ENCODE measurements around the gene RPIA.

The RPIA gene

GRCh38 chr2:88667219-88667618 is 24.3 kb upstream of the RPIA start:
- no peak for TF ChIP-seq CTCF (IDR thresholded peaks at IDR 0.05; ENCODE audit: control extremely low read depth, extremely low read depth, low read depth, missing control alignments)
- DNase-seq (ENCODE audit: extremely low spot score), result no peak
- CTCF ChIA-PET, result interaction anchor here (0.7 to 9.8 kb wide), 10 partner anchors 10 to 74 kb away, joined by 3 to 155 read pairs (median 5); no protein-coding TSS in a partner anchor
- POLR2A ChIA-PET, result interaction anchor here (1.2 kb wide), 1 partner anchor 39 kb away, joined by 3 read pairs; no protein-coding TSS in a partner anchor

GRCh38 chr2:88668862-88669261 is 22.6 kb upstream of the RPIA start:
- ChIA-PET CTCF (interaction anchor here (0.7 to 11.3 kb wide), 29 partner anchors 9 to 479 kb away, joined by 3 to 184 read pairs (median 5); partner anchors contain the start of gene RPIA), POLR2A (no interaction called here)
- TF ChIP-seq CTCF (IDR thresholded peaks at IDR 0.05; ENCODE audit: control extremely low read depth, extremely low read depth, low read depth, missing control alignments), result no peak
- no peak for DNase-seq (ENCODE audit: extremely low spot score)

GRCh38 chr2:88669482-88670214 is 21.8 kb upstream of the RPIA start:
- peak; percentile 57 for DNase-seq (ENCODE audit: extremely low spot score)
- POLR2A ChIA-PET, result interaction anchor here (0.6 kb wide), 1 partner anchor 177 kb away, joined by 4 read pairs; no protein-coding TSS in a partner anchor
- TF ChIP-seq CTCF (IDR thresholded peaks at IDR 0.05; ENCODE audit: control extremely low read depth, extremely low read depth, low read depth, missing control alignments), result peak; percentile 82
- CTCF ChIA-PET, result interaction anchor here (0.6 to 11.3 kb wide), 33 partner anchors 9 to 479 kb away, joined by 3 to 184 read pairs (median 4); partner anchors contain the start of gene RPIA

- TF ChIP-seq CTCF (IDR thresholded peaks at IDR 0.05; ENCODE audit: control extremely low read depth, extremely low read depth, low read depth, missing control alignments), result peak; percentile 77
- DNase-seq (ENCODE audit: extremely low spot score), result peak; percentile 47
- CTCF ChIA-PET, result interaction anchor here (0.6 to 11.3 kb wide), 44 partner anchors 9 to 611 kb away, joined by 3 to 184 read pairs (median 5); partner anchors contain the start of gene RPIA
- POLR2A ChIA-PET, result no interaction called here
Measured at GRCh38 chr2:88671786-88672427, 19.6 kb upstream of the RPIA start.

- CTCF ChIA-PET, result interaction anchor here (1.0 to 11.3 kb wide), 7 partner anchors 16 to 613 kb away, joined by 3 to 184 read pairs (median 12); partner anchors contain the start of gene RPIA
- POLR2A ChIA-PET, result no interaction called here
- no peak for DNase-seq (ENCODE audit: extremely low spot score)
- no peak for TF ChIP-seq CTCF (IDR thresholded peaks at IDR 0.05; ENCODE audit: control extremely low read depth, extremely low read depth, low read depth, missing control alignments)
Measured at GRCh38 chr2:88673363-88673762, 18.1 kb upstream of the RPIA start.

- ChIA-PET POLR2A (no interaction called here), CTCF (interaction anchor here (1.5 to 2.4 kb wide), 5 partner anchors 9 to 17 kb away, joined by 3 to 14 read pairs (median 9); partner anchors contain the start of gene RPIA)
- DNase-seq (ENCODE audit: extremely low spot score), result no peak
- TF ChIP-seq CTCF (IDR thresholded peaks at IDR 0.05; ENCODE audit: control extremely low read depth, extremely low read depth, low read depth, missing control alignments), result no peak
Measured at GRCh38 chr2:88680266-88680902, 11.1 kb upstream of the RPIA start.

Data from GM10248 (cell line).